Measurements from ENCODE around the gene CFAP97. TPM values are rescaled to one million over a fixed set of nuclear protein-coding genes. Genes with fewer than 3 reads are reported as not detected.

The CFAP97 gene
- total and polyA plus RNA-seq, 9 of the 15 experiments (the other 6 are each of a cell fraction or from before 2014, with no cell fraction given), result 17.3 to 57.8 (median 44.4) TPM

DNA sequence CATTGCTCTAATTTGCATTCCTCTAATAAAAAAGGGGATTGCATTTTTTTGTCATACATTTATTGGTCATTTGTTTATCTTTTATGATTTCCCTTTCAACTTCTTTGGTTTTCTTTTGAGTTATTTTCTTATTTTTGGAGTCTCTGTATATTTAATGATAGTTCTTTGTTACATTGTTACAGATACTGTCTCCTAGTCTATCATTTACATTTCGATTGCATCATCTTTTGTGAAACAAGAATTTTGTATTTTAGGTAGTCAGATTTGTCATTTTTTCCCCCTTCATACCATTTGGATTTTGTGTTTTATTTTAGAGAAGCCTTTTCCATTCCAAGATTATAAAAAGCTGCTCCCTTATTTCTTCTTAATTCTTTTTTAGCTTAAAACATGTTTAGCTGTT is 42.7 kb upstream of the CFAP97 start (continued):
- TF ChIP-seq, protein P1, sequence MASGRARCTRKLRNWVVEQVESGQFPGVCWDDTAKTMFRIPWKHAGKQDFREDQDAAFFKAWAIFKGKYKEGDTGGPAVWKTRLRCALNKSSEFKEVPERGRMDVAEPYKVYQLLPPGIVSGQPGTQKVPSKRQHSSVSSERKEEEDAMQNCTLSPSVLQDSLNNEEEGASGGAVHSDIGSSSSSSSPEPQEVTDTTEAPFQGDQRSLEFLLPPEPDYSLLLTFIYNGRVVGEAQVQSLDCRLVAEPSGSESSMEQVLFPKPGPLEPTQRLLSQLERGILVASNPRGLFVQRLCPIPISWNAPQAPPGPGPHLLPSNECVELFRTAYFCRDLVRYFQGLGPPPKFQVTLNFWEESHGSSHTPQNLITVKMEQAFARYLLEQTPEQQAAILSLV (tag; IDR thresholded peaks at IDR 0.05), result peak; percentile 93
- TF ChIP-seq CREB3 (tag; conservative IDR thresholded peaks at IDR 0.05; ENCODE audit: low read depth), result no peak
- peak; percentile 87 for TF ChIP-seq CEBPB (tag; IDR thresholded peaks at IDR 0.05)
- no peak for TF ChIP-seq STAT5A (IDR thresholded peaks at IDR 0.05; ENCODE audit: borderline replicate concordance, low read length)
- no peak for TF ChIP-seq PHF8 (IDR thresholded peaks at IDR 0.05; ENCODE audit: borderline replicate concordance, low read length)
- TF ChIP-seq JUND (IDR thresholded peaks at IDR 0.05; ENCODE audit: borderline replicate concordance, low read depth, low read length), result peak; percentile 54; the same call in 1 of the 2 replicates
- TF ChIP-seq JUND (tag; IDR thresholded peaks at IDR 0.05; ENCODE audit: borderline replicate concordance, low read depth, low read length), result no peak; the same call in 2 of the 3 replicates
- TF ChIP-seq DDX20 (tag; IDR thresholded peaks at IDR 0.05; ENCODE audit: low read depth), result no peak
- TF ChIP-seq SOX6 (IDR thresholded peaks at IDR 0.05), result peak; percentile 24; the same call in 1 of the 2 replicates
- peak; percentile 47; the same call in 1 of the 2 replicates for TF ChIP-seq EP400 (IDR thresholded peaks at IDR 0.05)
- no peak for TF ChIP-seq CEBPG (CRISPR knock-in tag; IDR thresholded peaks at IDR 0.05)
- peak; percentile 96 to 98 for TF ChIP-seq CEBPG (tag; conservative IDR thresholded peaks at IDR 0.05 in 1 of 2, IDR thresholded peaks at IDR 0.05 in 1 of 2)
- peak; percentile 76 for TF ChIP-seq ATF7 (IDR thresholded peaks at IDR 0.05)
- TF ChIP-seq EP300 (IDR thresholded peaks at IDR 0.05; ENCODE audit: low read length), result peak; percentile 21; the same call in 1 of the 2 replicates
- TF ChIP-seq ZSCAN32 (CRISPR knock-in tag; IDR thresholded peaks at IDR 0.05), result peak; percentile 95
- no peak for TF ChIP-seq KAT8 (IDR thresholded peaks at IDR 0.05; ENCODE audit: low read depth)
- TF ChIP-seq ELF2 (CRISPR knock-in tag; IDR thresholded peaks at IDR 0.05), result peak; percentile 38; the same call in 1 of the 2 replicates
- peak; percentile 48; the same call in 1 of the 2 replicates for TF ChIP-seq SMARCA4 (IDR thresholded peaks at IDR 0.05)
- no peak for TF ChIP-seq MYC (IDR thresholded peaks at IDR 0.05; ENCODE audit: low read depth, low read length)
- no peak for TF ChIP-seq MYC (CRISPR knock-in tag; IDR thresholded peaks at IDR 0.05; ENCODE audit: borderline replicate concordance, low read depth)
- TF ChIP-seq ZNF780A (CRISPR knock-in tag; IDR thresholded peaks at IDR 0.05), result no peak
- TF ChIP-seq DACH1 (IDR thresholded peaks at IDR 0.05; ENCODE audit: partially characterized antibody), result no peak
- TF ChIP-seq SMARCC2 (IDR thresholded peaks at IDR 0.05; ENCODE audit: low read depth), result peak; percentile 56; the same call in 1 of the 2 replicates
- peak; percentile 19; the same call in 1 of the 2 replicates for TF ChIP-seq DPF2 (IDR thresholded peaks at IDR 0.05)
- no peak for TF ChIP-seq FOXP1 (CRISPR knock-in tag; IDR thresholded peaks at IDR 0.05)
- 0 out of 2 replicates have a peak, but pooled peaks have one; percentile 51 for TF ChIP-seq ZNF512 (tag; IDR thresholded peaks at IDR 0.05)
- TF ChIP-seq LEF1 (IDR thresholded peaks at IDR 0.05), result peak; percentile 32; the same call in 1 of the 2 replicates
- TF ChIP-seq POLR2H (tag; IDR thresholded peaks at IDR 0.05; ENCODE audit: low read depth), result 0 out of 2 replicates have a peak, but pooled peaks have one; percentile 27
